ENCODE measurements around the gene DHRS7C. TPM values are rescaled to one million over a fixed set of nuclear protein-coding genes. Genes with fewer than 3 reads are reported as not detected.

DHRS7C gene
- polyA plus RNA-seq, 2 donors, result 0.05 TPM; not detected in 1

DNA sequence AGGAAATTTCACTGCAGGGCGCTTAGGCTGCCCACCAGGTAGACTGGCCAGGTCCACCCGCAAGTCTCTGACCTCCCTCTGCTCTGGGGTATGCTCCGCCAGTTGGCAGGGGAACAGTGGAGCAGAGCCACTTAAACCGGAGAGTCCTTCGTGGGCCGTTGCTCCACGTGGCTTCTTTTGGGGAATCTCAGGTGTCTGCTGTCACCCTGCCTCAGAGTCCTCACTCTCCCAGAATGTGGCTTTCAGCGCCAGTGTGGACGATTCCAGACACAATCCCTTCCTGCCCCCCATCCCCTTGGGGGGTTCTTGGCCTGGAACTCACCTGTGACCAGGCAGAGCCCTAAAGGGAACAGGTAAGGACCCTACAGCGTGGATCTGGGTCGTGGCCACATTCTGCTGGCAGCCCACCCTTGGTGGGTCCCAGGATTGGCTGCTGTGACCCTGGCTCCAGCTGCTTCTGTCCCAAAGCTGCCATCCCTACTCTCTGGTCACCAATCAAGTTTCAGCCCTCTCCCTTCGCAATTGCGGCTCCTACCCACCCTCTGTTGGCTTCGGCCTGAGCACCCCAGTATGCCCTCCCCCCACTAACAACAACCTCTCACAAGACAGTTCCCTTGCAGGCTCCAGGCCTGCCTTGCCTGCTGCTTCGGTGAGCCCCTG, 22.2 kb downstream of the DHRS7C start:
- no peaks in the 10 kb centered on the region for H3K36me3 ChIP-seq (ENCODE audit: control insufficient read depth in 2 of 2, insufficient read depth in 2 of 2, low read length in 1 of 2)
- H3K4me1 ChIP-seq (ENCODE audit: control insufficient read depth in 2 of 2, insufficient read depth in 2 of 2, low read length in 1 of 2), result no peaks in the 10 kb centered on the region
- no peaks in the 10 kb centered on the region for H3K27me3 ChIP-seq (ENCODE audit: control insufficient read depth in 1 of 2, insufficient read depth in 2 of 2, low read length in 2 of 2)
- H3K9me3 ChIP-seq (ENCODE audit: control insufficient read depth in 2 of 2, insufficient read depth in 1 of 2, low read depth in 1 of 2, low read length in 1 of 2), result no peaks in the 10 kb centered on the region
- H3K27ac ChIP-seq (ENCODE audit: low read depth in 2 of 2, low read length in 1 of 2), result no peak overlapping the region
- H3K4me3 ChIP-seq (ENCODE audit: low read depth in 1 of 2, low read length in 2 of 2), result no peak overlapping the region
- 78 to 81% methylated on average over 15 of the region's 15 CpGs for WGBS, 2 donors

DNA sequence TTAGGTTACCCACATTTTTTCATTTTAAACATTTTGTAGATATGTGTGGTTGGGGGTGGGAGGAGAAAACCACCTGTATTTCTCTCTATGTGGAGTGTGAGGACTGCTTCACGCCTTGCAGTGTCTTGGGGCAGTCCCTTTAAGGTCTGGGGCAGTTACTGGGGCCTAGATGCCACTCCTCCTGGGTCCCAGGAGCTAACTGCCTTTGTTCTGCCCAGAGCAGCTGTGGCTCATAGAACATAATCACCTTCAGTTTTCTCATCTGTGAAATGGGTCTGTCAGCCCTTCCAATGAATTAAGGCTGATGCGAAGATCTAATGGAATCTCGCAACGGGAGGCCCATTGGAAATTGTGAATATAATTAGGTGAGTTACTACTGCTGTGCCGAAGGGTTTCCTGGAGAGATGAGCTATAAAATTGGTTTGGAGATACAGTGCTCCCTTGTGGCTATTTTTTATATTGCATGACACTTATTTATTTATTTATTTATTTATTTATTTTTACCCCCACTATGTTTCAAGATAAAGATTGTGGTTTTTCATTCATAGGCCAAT, 22.9 kb downstream of the DHRS7C start:
- Histone ChIP-seq H3K9me3 (ENCODE audit: control insufficient read depth in 2 of 2, insufficient read depth in 1 of 2, low read depth in 1 of 2, low read length in 1 of 2) (no peaks in the 10 kb centered on the region), H3K36me3 (ENCODE audit: control insufficient read depth in 2 of 2, insufficient read depth in 2 of 2, low read length in 1 of 2) (no peaks in the 10 kb centered on the region), H3K27ac (ENCODE audit: low read depth in 2 of 2, low read length in 1 of 2) (no peak overlapping the region), H3K4me3 (ENCODE audit: low read depth in 1 of 2, low read length in 2 of 2) (no peak overlapping the region), H3K27me3 (ENCODE audit: control insufficient read depth in 1 of 2, insufficient read depth in 2 of 2, low read length in 2 of 2) (no peaks in the 10 kb centered on the region), H3K4me1 (ENCODE audit: control insufficient read depth in 2 of 2, insufficient read depth in 2 of 2, low read length in 1 of 2) (no peaks in the 10 kb centered on the region)
- 30 to 40% methylated on average over 5 of the region's 5 CpGs for WGBS, 2 donors

DNA sequence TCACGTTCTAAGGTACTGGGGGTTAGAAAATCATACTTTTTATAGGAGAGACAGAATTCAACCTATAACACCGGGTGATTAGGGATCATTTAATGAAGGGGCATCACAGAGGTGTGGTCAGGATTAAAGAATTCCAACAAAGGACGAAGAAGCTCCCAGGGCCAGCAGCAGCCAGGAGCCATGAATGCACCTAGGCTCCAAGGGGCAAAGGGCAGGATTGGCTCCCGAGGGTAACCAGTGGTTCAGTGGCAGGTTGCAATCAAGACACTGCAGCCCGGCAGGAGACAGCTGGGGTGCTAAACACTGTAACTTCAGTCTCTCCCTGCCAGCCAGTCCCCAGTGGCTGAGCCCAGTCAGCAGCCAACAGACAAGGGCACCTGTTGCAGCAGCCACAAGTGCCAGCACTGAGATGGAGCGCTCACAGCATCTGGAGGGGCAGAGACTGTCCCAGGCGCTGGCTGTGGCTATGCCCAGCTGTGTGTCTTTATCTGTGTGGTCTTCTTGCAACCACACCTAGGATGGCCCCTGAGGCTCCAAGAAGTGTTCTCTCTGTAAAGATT, 23.9 kb downstream of the DHRS7C start:
- Histone ChIP-seq H3K9me3 (ENCODE audit: control insufficient read depth in 2 of 2, insufficient read depth in 1 of 2, low read depth in 1 of 2, low read length in 1 of 2) (no peaks in the 10 kb centered on the region), H3K36me3 (ENCODE audit: control insufficient read depth in 2 of 2, insufficient read depth in 2 of 2, low read length in 1 of 2) (no peaks in the 10 kb centered on the region), H3K4me1 (ENCODE audit: control insufficient read depth in 2 of 2, insufficient read depth in 2 of 2, low read length in 1 of 2) (no peaks in the 10 kb centered on the region), H3K4me3 (ENCODE audit: low read depth in 1 of 2, low read length in 2 of 2) (no peak overlapping the region), H3K27ac (ENCODE audit: low read depth in 2 of 2, low read length in 1 of 2) (no peak overlapping the region), H3K27me3 (ENCODE audit: control insufficient read depth in 1 of 2, insufficient read depth in 2 of 2, low read length in 2 of 2) (no peaks in the 10 kb centered on the region)
- WGBS, 2 donors, result 72 to 85% methylated on average over 7 of the region's 7 CpGs

DNA sequence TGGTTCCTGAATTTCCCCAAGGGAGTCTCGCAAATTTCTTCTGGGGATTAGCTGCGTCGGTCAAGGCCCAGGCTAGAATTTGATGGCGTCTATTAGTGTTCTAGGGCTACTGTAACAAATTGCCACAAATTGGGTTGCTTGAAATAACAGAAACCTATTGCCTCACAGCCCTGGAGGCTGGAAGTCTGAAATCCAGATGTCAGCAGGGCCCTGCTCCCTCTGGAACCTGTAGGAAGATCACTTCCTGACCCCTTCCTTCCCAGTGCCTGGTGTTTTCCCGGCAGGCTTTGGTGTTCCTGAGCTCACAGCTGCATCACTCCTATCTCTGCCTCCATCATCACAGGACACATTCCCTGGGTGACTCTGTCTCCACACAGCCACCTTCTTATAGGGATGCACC, 24.4 kb downstream of the DHRS7C start:
- Histone ChIP-seq H3K36me3 (ENCODE audit: control insufficient read depth in 2 of 2, insufficient read depth in 2 of 2, low read length in 1 of 2) (no peaks in the 10 kb centered on the region), H3K4me1 (ENCODE audit: control insufficient read depth in 2 of 2, insufficient read depth in 2 of 2, low read length in 1 of 2) (no peaks in the 10 kb centered on the region), H3K4me3 (ENCODE audit: low read depth in 1 of 2, low read length in 2 of 2) (no peak overlapping the region), H3K9me3 (ENCODE audit: control insufficient read depth in 2 of 2, insufficient read depth in 1 of 2, low read depth in 1 of 2, low read length in 1 of 2) (no peaks in the 10 kb centered on the region), H3K27me3 (ENCODE audit: control insufficient read depth in 1 of 2, insufficient read depth in 2 of 2, low read length in 2 of 2) (no peaks in the 10 kb centered on the region), H3K27ac (ENCODE audit: low read depth in 2 of 2, low read length in 1 of 2) (no peak overlapping the region)
- WGBS, 2 donors, result 69 to 72% methylated on average over 5 of the region's 5 CpGs

DNA sequence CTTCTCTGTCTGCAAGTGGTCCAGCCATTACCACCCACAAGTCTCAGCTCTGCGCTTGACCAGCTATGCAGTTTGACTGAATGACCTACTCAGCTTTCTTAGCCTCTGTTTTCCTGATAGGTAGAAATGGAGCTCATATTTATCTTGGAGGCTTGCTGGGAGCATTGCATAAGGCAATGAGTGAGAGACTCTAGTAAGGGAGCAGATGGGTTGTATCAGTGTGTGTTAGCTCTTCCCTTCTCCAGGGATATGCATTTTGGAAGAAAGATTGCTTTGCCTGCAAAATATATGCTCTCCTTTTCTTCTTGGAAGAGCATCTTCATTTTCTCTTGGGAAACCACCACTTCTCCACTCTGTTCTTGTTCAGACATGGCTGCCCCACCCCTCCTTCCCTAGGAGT, 26.1 kb downstream of the DHRS7C start:
- Histone ChIP-seq H3K4me3 (ENCODE audit: low read depth in 1 of 2, low read length in 2 of 2) (no peak overlapping the region), H3K27me3 (ENCODE audit: control insufficient read depth in 1 of 2, insufficient read depth in 2 of 2, low read length in 2 of 2) (no peaks in the 10 kb centered on the region), H3K27ac (ENCODE audit: low read depth in 2 of 2, low read length in 1 of 2) (no peak overlapping the region), H3K4me1 (ENCODE audit: control insufficient read depth in 2 of 2, insufficient read depth in 2 of 2, low read length in 1 of 2) (no peaks in the 10 kb centered on the region), H3K9me3 (ENCODE audit: control insufficient read depth in 2 of 2, insufficient read depth in 1 of 2, low read depth in 1 of 2, low read length in 1 of 2) (no peaks in the 10 kb centered on the region), H3K36me3 (ENCODE audit: control insufficient read depth in 2 of 2, insufficient read depth in 2 of 2, low read length in 1 of 2) (no peaks in the 10 kb centered on the region)
- 97% methylated on average over 1 of the region's 1 CpG for WGBS, 2 donors

DNA sequence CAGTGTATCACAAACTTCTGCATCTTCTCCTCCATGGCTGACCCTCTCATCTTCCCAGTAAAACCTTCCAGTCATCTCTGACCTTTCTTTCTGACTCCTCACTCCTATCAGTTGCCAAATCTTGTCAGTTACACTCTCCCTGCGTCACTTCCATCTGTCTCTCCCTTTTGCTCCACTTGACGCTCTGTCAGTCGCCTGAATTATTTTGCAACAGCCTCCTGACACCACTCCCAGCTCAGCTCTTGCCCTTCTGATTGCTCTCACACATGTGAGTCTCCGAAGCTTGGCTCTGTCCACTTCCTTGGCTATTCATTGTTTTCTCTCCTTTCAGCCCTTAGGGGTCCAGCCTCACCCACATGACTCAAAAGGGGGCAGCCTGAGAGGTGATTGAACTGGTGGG, 27.7 kb downstream of the DHRS7C start:
- Histone ChIP-seq H3K27ac (ENCODE audit: low read depth in 2 of 2, low read length in 1 of 2) (no peak overlapping the region), H3K4me3 (ENCODE audit: low read depth in 1 of 2, low read length in 2 of 2) (no peak overlapping the region), H3K9me3 (ENCODE audit: control insufficient read depth in 2 of 2, insufficient read depth in 1 of 2, low read depth in 1 of 2, low read length in 1 of 2) (no peaks in the 10 kb centered on the region), H3K27me3 (ENCODE audit: control insufficient read depth in 1 of 2, insufficient read depth in 2 of 2, low read length in 2 of 2) (no peaks in the 10 kb centered on the region), H3K36me3 (ENCODE audit: control insufficient read depth in 2 of 2, insufficient read depth in 2 of 2, low read length in 1 of 2) (no peaks in the 10 kb centered on the region), H3K4me1 (ENCODE audit: control insufficient read depth in 2 of 2, insufficient read depth in 2 of 2, low read length in 1 of 2) (no peaks in the 10 kb centered on the region)
- 51% methylated on average over 4 of the region's 4 CpGs for WGBS, 2 donors

DNA sequence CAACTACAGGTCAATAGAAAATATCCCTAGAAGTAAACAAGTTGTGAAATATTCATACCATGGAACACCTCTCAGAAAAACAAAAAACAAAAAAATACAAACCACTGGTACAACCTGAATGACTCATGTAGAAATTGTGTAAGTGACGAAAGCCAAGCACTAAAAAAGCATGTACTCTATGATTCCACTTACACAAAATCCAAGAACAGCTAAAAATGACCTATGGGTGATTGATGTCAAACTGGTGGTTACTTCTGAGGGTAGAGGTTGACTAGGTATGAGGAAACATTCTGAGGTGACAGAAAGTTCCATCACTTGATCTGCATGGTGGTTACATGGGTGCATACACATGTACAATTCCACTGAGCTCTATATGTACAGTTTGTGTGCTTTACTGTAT, 31.1 kb downstream of the DHRS7C start:
- H3K4me3 ChIP-seq (ENCODE audit: low read depth in 1 of 2, low read length in 2 of 2), result no peak overlapping the region
- WGBS, 2 donors, result 65 to 82% methylated on average over 1 of the region's 1 CpG
- H3K36me3 ChIP-seq (ENCODE audit: control insufficient read depth in 2 of 2, insufficient read depth in 2 of 2, low read length in 1 of 2), result no peaks in the 10 kb centered on the region
- H3K4me1 ChIP-seq (ENCODE audit: control insufficient read depth in 2 of 2, insufficient read depth in 2 of 2, low read length in 1 of 2), result no peaks in the 10 kb centered on the region
- H3K9me3 ChIP-seq (ENCODE audit: control insufficient read depth in 2 of 2, insufficient read depth in 1 of 2, low read depth in 1 of 2, low read length in 1 of 2), result no peaks in the 10 kb centered on the region
- no peaks in the 10 kb centered on the region for H3K27me3 ChIP-seq (ENCODE audit: control insufficient read depth in 1 of 2, insufficient read depth in 2 of 2, low read length in 2 of 2)
- no peak overlapping the region for H3K27ac ChIP-seq (ENCODE audit: low read depth in 2 of 2, low read length in 1 of 2)

DNA sequence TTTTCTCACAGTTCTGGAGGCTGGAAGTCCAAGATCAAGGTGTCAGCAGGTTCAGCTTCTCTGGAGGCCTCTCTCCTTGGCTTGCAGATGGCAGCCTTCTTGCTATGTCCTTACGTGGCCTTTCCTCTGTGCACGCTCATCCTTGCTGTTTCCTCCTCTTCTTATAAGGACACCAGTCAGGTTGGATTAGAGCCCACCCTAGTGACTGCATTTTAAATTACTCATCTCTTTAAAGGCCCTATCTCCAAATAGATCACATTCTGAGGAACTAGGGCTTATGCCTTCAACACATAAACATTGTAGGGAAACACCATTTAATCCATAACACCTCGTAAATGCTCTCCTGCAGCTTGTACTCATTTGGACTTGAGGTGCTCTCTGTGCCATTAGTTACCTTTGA, 36.3 kb downstream of the DHRS7C start:
- Histone ChIP-seq H3K36me3 (ENCODE audit: control insufficient read depth in 2 of 2, insufficient read depth in 2 of 2, low read length in 1 of 2) (no peaks in the 10 kb centered on the region), H3K4me3 (ENCODE audit: low read depth in 1 of 2, low read length in 2 of 2) (no peak overlapping the region), H3K27me3 (ENCODE audit: control insufficient read depth in 1 of 2, insufficient read depth in 2 of 2, low read length in 2 of 2) (no peaks in the 10 kb centered on the region), H3K4me1 (ENCODE audit: control insufficient read depth in 2 of 2, insufficient read depth in 2 of 2, low read length in 1 of 2) (no peaks in the 10 kb centered on the region), H3K9me3 (ENCODE audit: control insufficient read depth in 2 of 2, insufficient read depth in 1 of 2, low read depth in 1 of 2, low read length in 1 of 2) (no peaks in the 10 kb centered on the region), H3K27ac (ENCODE audit: low read depth in 2 of 2, low read length in 1 of 2) (no peak overlapping the region)
- 78 to 80% methylated on average over 3 of the region's 3 CpGs for WGBS, 2 donors

DNA sequence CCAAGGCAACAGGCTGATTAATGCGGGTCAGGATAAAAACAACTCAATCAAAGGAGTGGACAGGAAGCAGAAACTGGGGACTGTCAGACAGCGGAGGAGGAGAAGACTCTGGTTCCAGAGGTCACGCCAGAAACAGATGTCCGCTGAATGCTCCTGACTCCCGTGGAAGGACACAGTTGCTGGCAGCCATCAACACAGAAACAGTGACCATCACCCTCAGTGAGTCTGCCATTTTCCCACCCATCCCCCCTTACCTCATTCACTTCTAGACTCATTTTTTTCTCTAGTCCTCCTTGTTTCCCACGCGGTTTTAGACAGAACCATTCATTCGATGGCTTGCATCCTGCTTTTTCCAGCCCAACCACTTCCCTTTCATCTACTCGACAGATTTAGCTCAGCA, 40.9 kb downstream of the DHRS7C start:
- Histone ChIP-seq H3K4me1 (ENCODE audit: control insufficient read depth in 2 of 2, insufficient read depth in 2 of 2, low read length in 1 of 2) (no peaks in the 10 kb centered on the region), H3K27me3 (ENCODE audit: control insufficient read depth in 1 of 2, insufficient read depth in 2 of 2, low read length in 2 of 2) (peaks cover 0 to 3% of the 10 kb centered on the region in 2 donors), H3K9me3 (ENCODE audit: control insufficient read depth in 2 of 2, insufficient read depth in 1 of 2, low read depth in 1 of 2, low read length in 1 of 2) (no peaks in the 10 kb centered on the region), H3K27ac (ENCODE audit: low read depth in 2 of 2, low read length in 1 of 2) (no peak overlapping the region), H3K4me3 (ENCODE audit: low read depth in 1 of 2, low read length in 2 of 2) (no peak overlapping the region), H3K36me3 (ENCODE audit: control insufficient read depth in 2 of 2, insufficient read depth in 2 of 2, low read length in 1 of 2) (no peaks in the 10 kb centered on the region)
- WGBS, 2 donors, result 59 to 61% methylated on average over 9 of the region's 9 CpGs

All from esophagus (tissue), 2 donors.